ENCODE data around the gene CDIP1.

Gene CDIP1

DNA sequence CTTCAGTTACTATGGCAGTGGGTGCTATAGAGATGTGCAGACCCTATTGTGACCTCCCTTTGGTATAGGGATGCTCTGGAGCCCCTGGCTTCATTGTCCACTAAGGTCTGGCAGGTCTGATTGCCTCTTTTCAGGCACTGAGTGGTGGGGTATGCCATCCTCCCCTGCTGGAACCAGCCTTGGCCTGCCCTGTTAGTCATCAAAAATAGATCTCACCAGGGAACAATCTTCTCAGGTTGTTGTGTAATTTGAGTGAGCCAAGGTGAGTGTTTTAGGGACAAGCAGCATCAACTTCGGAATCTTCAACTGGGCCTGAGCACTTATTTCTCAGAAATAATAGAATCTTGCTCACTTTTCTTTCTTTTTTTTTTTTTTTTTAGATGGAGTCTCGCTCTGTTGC, 42.8 kb downstream of the CDIP1 start:
- H3K4me3 ChIP-seq (ENCODE audit: low read length) = no peak overlapping the region
- DNase-seq (ENCODE audit: low read depth) = peak; percentile 96
- TF ChIP-seq, protein P1, sequence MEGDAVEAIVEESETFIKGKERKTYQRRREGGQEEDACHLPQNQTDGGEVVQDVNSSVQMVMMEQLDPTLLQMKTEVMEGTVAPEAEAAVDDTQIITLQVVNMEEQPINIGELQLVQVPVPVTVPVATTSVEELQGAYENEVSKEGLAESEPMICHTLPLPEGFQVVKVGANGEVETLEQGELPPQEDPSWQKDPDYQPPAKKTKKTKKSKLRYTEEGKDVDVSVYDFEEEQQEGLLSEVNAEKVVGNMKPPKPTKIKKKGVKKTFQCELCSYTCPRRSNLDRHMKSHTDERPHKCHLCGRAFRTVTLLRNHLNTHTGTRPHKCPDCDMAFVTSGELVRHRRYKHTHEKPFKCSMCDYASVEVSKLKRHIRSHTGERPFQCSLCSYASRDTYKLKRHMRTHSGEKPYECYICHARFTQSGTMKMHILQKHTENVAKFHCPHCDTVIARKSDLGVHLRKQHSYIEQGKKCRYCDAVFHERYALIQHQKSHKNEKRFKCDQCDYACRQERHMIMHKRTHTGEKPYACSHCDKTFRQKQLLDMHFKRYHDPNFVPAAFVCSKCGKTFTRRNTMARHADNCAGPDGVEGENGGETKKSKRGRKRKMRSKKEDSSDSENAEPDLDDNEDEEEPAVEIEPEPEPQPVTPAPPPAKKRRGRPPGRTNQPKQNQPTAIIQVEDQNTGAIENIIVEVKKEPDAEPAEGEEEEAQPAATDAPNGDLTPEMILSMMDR (IDR thresholded peaks at IDR 0.05; ENCODE audit: insufficient read depth, low read depth, low read length, missing control alignments) = no peak

DNA sequence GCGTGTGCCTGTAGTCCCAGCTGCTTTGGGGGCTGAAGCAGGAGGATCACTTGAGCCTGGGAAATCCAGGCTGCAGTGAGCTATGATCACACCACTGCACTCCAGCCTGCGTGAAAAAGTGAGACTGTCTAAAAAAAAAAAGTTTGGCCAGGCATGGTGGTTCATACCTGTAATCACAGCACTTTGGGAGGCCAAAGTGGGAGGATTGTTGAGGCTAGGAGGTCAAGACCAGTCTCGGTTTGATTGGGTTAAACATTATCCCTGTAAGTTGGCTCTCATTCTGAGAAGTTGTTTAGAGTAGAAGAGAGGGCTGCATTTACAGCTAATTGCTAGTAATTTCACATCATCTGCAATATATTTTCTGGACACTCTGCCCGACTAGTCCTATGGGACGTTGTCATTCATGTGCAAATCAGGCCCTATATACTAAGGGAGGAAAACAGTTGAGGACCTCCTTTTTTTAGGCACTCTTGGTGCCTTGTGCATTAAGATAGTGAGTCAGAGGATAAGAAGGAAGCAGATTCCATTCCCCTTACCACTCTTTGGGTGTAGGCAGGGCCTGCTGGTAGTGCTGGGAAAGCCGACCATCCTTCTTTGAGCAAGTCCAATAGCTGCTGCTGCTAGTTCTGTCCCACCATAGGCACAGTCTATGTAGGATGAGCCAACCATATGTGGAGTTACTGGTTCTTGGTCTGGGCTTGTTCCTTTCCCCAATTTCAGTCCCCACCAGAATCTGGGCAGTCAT, 43.7 kb downstream of the CDIP1 start:
- DNase-seq (ENCODE audit: low read depth) = peak; percentile 97
- H3K4me3 ChIP-seq (ENCODE audit: low read length) = no peak overlapping the region
- TF ChIP-seq, protein P1 (IDR thresholded peaks at IDR 0.05; ENCODE audit: insufficient read depth, low read depth, low read length, missing control alignments) = no peak

DNA sequence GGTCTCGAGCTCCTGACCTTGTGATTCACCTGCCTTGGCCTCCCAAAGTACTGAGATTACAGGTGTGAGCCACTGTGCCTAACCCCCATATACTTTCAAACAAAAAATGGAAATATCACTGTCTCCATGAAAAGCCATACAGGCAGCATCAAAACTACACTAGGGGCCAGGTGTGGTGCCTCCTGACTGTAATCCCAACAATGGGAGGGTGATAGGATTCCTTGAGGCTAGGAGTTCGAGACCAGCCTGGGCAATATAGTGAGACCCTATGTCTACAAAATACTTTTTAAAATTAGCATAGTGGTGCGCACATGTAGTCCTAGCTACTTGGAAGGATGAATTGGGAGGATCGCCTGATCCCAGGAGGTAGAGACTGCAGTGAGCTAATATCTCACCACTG, 46.7 kb downstream of the CDIP1 start:
- DNase-seq (ENCODE audit: low read depth) = no peak
- H3K4me3 ChIP-seq (ENCODE audit: low read length) = no peak overlapping the region
- TF ChIP-seq, protein P1 (IDR thresholded peaks at IDR 0.05; ENCODE audit: insufficient read depth, low read depth, low read length, missing control alignments) = no peak

DNA sequence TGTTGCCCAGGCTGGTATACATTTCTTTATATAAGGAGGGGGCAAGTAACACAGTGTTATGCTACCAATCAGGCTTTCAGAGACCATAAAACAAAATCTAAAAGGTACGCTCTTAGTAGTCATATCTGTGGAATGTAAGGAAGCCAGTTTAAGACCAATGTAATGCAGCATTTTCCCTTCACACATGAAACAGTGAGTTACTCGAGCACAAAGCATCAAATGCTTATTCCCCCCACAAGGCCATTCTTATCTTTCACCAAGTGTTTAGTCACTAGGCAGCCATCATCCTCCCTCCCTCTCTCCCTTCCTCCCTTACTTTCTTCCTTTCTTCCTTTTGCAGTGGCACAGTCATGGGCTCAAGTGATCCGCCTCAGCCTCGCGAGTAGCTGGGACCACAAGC, 49.5 kb downstream of the CDIP1 start:
- TF ChIP-seq, protein P1 (IDR thresholded peaks at IDR 0.05; ENCODE audit: insufficient read depth, low read depth, low read length, missing control alignments) = no peak
- no peak overlapping the region for H3K4me3 ChIP-seq (ENCODE audit: low read length)
- DNase-seq (ENCODE audit: low read depth) = peak; percentile 73

DNA sequence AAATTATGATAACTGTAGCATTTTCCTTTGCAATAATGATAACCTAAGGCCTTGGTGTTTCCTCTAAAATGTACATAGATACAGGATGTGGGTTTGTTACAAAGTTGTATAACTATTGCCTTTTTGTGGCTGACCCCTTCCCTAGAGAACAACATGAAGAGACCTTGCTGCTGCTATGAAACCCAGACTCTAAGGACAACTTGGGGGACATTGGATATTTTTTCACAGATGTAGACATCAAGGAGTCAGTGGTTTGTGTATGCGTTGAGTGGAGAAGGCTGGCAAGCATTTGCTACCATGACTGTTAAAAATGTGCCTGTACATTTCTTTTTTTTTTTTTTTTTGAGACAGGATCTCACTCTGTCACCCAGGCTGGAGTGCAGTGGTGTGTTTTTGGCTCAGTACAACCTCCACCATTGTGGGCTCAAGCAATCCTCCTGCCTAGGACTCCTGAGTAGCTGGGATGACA, 50.0 kb downstream of the CDIP1 start:
- no peak overlapping the region for H3K4me3 ChIP-seq (ENCODE audit: low read length)
- no peak for DNase-seq (ENCODE audit: low read depth)
- TF ChIP-seq, protein P1 (IDR thresholded peaks at IDR 0.05; ENCODE audit: insufficient read depth, low read depth, low read length, missing control alignments) = no peak

DNA sequence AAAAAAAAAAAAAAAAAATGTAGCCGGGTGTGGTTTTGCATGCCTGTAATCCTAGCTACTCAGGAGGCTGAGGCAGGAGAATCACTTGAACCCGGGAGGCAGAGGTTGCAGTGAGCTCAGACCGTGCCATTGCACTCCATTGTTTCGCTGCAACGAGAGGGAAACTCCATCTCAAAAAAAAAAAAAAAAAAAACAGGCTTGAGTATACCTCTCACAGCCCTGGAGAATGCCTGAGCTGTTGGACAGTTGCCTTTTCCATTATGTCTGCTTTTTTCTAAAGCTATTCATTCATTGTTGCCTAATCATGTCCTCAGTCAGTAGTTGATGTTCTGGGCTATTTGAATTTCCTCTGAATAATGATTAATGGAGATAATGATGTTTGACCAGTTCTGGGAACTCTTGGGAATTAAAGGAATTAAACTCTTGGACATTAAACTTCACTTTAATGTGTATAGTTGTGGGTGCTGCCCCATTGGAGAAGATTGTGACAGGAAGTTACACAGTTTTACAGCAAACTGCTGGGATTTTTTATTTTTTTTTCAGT, 50.5 kb downstream of the CDIP1 start:
- H3K4me3 ChIP-seq (ENCODE audit: low read length) = no peak overlapping the region
- DNase-seq (ENCODE audit: low read depth) = peak; percentile 73
- TF ChIP-seq, protein P1 (IDR thresholded peaks at IDR 0.05; ENCODE audit: insufficient read depth, low read depth, low read length, missing control alignments) = no peak

Measured in epithelial cell of esophagus (primary cell).